Measurements from ENCODE around the gene MIS12. TPM values are rescaled to one million over a fixed set of nuclear protein-coding genes. Genes with fewer than 3 reads are reported as not detected.

MIS12 gene
- total and polyA plus RNA-seq, 2 of the 13 experiments (the other 11 are each of a cell fraction or from before 2014, with no cell fraction given): 13.4 to 28.0 TPM

DNA sequence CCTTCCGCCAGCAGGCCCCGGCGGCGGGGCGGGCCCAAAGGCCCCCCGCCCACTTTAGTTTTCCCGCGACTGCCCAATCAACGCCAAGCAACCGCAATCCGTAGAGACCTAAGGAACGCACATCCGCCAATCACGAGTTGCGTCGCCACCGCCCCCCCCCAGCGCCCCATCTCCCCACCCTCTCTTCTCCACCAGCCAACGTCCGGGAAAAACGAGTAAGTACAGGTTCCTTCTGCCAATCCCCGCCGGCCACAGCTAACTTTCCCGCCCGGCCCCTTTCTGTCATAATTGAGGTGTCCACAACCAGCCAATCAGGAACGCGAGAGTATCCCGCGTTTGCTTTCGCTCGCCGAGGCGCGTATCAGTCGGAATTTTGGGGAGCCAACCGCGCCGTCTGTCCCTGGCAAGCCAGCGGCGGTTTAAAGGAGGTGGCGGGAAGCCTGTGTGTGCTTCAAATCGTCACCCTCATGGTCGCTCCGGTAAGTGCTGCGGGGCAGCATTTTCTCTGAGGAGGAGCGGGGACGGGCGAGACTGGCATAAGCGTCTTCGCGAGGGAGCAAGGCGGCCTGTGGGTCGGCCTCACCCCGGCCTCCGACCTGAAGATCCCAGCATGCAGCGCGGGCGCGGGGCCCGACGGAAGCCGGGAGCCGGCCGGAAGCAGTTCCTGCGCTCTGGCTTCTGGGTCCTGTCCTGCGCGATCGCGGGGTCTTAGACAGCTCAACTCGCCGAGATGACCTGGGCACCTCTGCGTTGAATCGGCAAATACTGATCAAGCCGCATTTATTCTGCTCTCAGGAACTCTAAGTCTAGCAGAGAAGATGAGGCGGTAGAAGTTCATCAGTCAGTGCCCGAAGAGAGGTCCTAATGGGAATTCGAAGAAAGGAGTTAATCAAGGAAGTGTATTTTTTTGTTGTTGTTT, at the start of gene MIS12 (continued):
- TF ChIP-seq, protein P1, sequence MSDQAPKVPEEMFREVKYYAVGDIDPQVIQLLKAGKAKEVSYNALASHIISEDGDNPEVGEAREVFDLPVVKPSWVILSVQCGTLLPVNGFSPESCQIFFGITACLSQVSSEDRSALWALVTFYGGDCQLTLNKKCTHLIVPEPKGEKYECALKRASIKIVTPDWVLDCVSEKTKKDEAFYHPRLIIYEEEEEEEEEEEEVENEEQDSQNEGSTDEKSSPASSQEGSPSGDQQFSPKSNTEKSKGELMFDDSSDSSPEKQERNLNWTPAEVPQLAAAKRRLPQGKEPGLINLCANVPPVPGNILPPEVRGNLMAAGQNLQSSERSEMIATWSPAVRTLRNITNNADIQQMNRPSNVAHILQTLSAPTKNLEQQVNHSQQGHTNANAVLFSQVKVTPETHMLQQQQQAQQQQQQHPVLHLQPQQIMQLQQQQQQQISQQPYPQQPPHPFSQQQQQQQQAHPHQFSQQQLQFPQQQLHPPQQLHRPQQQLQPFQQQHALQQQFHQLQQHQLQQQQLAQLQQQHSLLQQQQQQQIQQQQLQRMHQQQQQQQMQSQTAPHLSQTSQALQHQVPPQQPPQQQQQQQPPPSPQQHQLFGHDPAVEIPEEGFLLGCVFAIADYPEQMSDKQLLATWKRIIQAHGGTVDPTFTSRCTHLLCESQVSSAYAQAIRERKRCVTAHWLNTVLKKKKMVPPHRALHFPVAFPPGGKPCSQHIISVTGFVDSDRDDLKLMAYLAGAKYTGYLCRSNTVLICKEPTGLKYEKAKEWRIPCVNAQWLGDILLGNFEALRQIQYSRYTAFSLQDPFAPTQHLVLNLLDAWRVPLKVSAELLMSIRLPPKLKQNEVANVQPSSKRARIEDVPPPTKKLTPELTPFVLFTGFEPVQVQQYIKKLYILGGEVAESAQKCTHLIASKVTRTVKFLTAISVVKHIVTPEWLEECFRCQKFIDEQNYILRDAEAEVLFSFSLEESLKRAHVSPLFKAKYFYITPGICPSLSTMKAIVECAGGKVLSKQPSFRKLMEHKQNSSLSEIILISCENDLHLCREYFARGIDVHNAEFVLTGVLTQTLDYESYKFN (CRISPR knock-in tag; conservative IDR thresholded peaks at IDR 0.05): 0 out of 2 replicates have a peak, but pooled peaks have one; percentile 23
- TF ChIP-seq SOX5 (CRISPR knock-in tag; IDR thresholded peaks at IDR 0.05; ENCODE audit: borderline replicate concordance): no peak
- TF ChIP-seq GATAD1 (CRISPR knock-in tag; IDR thresholded peaks at IDR 0.05): peak; percentile 96
- peak; percentile 90 for TF ChIP-seq RBM39 (IDR thresholded peaks at IDR 0.05; ENCODE audit: low read depth, low read length, poor library complexity, severe bottlenecking)
- peak; percentile 86; the same call in 1 of the 2 replicates for TF ChIP-seq TEAD2 (CRISPR knock-in tag; IDR thresholded peaks at IDR 0.05)
- TF ChIP-seq ZNF468 (CRISPR knock-in tag; IDR thresholded peaks at IDR 0.05): peak; percentile 90; the same call in 1 of the 2 replicates
- no peak for TF ChIP-seq ZNF20 (CRISPR knock-in tag; IDR thresholded peaks at IDR 0.05)
- TF ChIP-seq FOXJ3 (CRISPR knock-in tag; IDR thresholded peaks at IDR 0.05; ENCODE audit: borderline replicate concordance): peak; percentile 61; the same call in 1 of the 2 replicates
- TF ChIP-seq GLI4 (CRISPR knock-in tag; IDR thresholded peaks at IDR 0.05; ENCODE audit: borderline replicate concordance): no peak
- peak; percentile 80 for TF ChIP-seq HDAC1 (CRISPR knock-in tag; IDR thresholded peaks at IDR 0.05)
- no peak for TF ChIP-seq SIX4 (CRISPR knock-in tag; IDR thresholded peaks at IDR 0.05)
- no peak for TF ChIP-seq ZSCAN5A (CRISPR knock-in tag; IDR thresholded peaks at IDR 0.05; ENCODE audit: borderline replicate concordance)
- peak; percentile 61 for TF ChIP-seq HNRNPLL (IDR thresholded peaks at IDR 0.05; ENCODE audit: low read depth, low read length, poor library complexity, severe bottlenecking)
- TF ChIP-seq ZNF382 (CRISPR knock-in tag; IDR thresholded peaks at IDR 0.05; ENCODE audit: borderline replicate concordance): no peak
- peak; percentile 81; the same call in 1 of the 2 replicates for TF ChIP-seq KMT2A (CRISPR knock-in tag; IDR thresholded peaks at IDR 0.05)
- TF ChIP-seq, protein P2, sequence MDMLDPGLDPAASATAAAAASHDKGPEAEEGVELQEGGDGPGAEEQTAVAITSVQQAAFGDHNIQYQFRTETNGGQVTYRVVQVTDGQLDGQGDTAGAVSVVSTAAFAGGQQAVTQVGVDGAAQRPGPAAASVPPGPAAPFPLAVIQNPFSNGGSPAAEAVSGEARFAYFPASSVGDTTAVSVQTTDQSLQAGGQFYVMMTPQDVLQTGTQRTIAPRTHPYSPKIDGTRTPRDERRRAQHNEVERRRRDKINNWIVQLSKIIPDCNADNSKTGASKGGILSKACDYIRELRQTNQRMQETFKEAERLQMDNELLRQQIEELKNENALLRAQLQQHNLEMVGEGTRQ (IDR thresholded peaks at IDR 0.05; ENCODE audit: low read depth, low read length): no peak
- TF ChIP-seq, protein P2 (CRISPR knock-in tag; IDR thresholded peaks at IDR 0.05; ENCODE audit: borderline replicate concordance): no peak; the same call in 1 of the 2 replicates
- TF ChIP-seq THAP9 (CRISPR knock-in tag; IDR thresholded peaks at IDR 0.05; ENCODE audit: borderline replicate concordance): peak; percentile 77; the same call in 1 of the 2 replicates

Data from HepG2 (cell line).